GM23248 (cell line): ENCODE data around the gene FALEC. TPM values are rescaled to one million over a fixed set of nuclear protein-coding genes. Genes with fewer than 3 reads are reported as not detected.

ENCODE experiments used
- DNase-seq: peaks from one replicate; pipeline ENCODE4 v3.0.0-alpha.2; 2015
- H2AFZ ChIP-seq: fragments of 200-600 bp; sonication (generic); 2 replicates; pipeline ENCODE4 v1.6.1; 2016; ENCODE audit warnings: antibody characterized with exemption
- H3F3A ChIP-seq: fragments of 200-600 bp; sonication (generic); 2 replicates; pipeline ENCODE4 v1.6.1; 2016; ENCODE audit warnings: mild to moderate bottlenecking, antibody characterized with exemption, mixed run types; ENCODE audit not compliant: insufficient read depth
- H3K27ac ChIP-seq: fragments of 200-600 bp; sonication (generic); 2 replicates; pipeline ENCODE4 v1.5.1; 2016; ENCODE audit warnings: mild to moderate bottlenecking
- H3K27me3 ChIP-seq: fragments of 200-600 bp; sonication (generic); replicated peaks from 2 replicates; pipeline ENCODE4 v1.6.1; 2016; ENCODE audit warnings: mild to moderate bottlenecking; ENCODE audit not compliant: insufficient read depth
- H3K36me3 ChIP-seq: fragments of 200-600 bp; sonication (generic); 2 replicates; pipeline ENCODE4 v1.6.1; 2016; ENCODE audit warnings: low read depth, mild to moderate bottlenecking
- H3K4me1 ChIP-seq: fragments of 200-600 bp; sonication (generic); 2 replicates; pipeline ENCODE4 v1.6.1; 2016; ENCODE audit warnings: mild to moderate bottlenecking; ENCODE audit not compliant: insufficient read depth
- H3K4me2 ChIP-seq: fragments of 200-600 bp; sonication (generic); one replicate; pipeline ENCODE4 v1.6.1; 2016; ENCODE audit warnings: mild to moderate bottlenecking; ENCODE audit not compliant: unreplicated experiment
- H3K4me3 ChIP-seq: fragments of 200-600 bp; sonication (generic); 2 replicates; pipeline ENCODE4 v1.5.1; 2016; ENCODE audit warnings: mild to moderate bottlenecking
- H3K79me2 ChIP-seq: fragments of 200-600 bp; sonication (generic); 2 replicates; pipeline ENCODE4 v1.6.1; 2016; ENCODE audit warnings: mild to moderate bottlenecking; ENCODE audit not compliant: insufficient read depth
- H3K9ac ChIP-seq: fragments of 200-600 bp; sonication (generic); 2 replicates; pipeline ENCODE4 v1.6.1; 2016; ENCODE audit warnings: mild to moderate bottlenecking
- H3K9me2 ChIP-seq: fragments of 200-600 bp; sonication (generic); 2 replicates; pipeline ENCODE4 v1.6.1; 2016; ENCODE audit warnings: mixed run types, mild to moderate bottlenecking, moderate library complexity; ENCODE audit not compliant: insufficient read depth
- H3K9me3 ChIP-seq: fragments of 200-600 bp; sonication (generic); one replicate; pipeline ENCODE4 v1.6.1; 2017; ENCODE audit warnings: low read depth
- H4K20me1 ChIP-seq: fragments of 200-600 bp; sonication (generic); 2 replicates; pipeline ENCODE4 v1.6.0; 2016; ENCODE audit not compliant: insufficient read depth
- EZH2 ChIP-seq: fragments of 200-600 bp; sonication (generic); IDR thresholded peaks from 2 replicates; pipeline ENCODE4 v1.6.1; 2018; ENCODE audit warnings: antibody characterized with exemption, mild to moderate bottlenecking; ENCODE audit not compliant: insufficient read depth, poor library complexity, severe bottlenecking
- EZH2phosphoT487 ChIP-seq: fragments of 200-600 bp; sonication (generic); IDR thresholded peaks from 2 replicates; pipeline ENCODE4 v1.6.1; 2018; ENCODE audit warnings: antibody characterized with exemption, moderate library complexity, mild to moderate bottlenecking, low read depth; ENCODE audit not compliant: insufficient read depth
- WGBS, 2 experiments: methylation state at CpG; one replicate each; pipeline ENCODE4 v1.1.6; 2015 to 2017; ENCODE audit warnings: low lambda C conversion rate in 2 of 2, low coverage in 1 of 2; ENCODE audit errors: missing lambda C conversion rate in 2 of 2; 5-methylcytosine and 5-hydroxymethylcytosine counted together
- in situ Hi-C: fragments of 300-500 bp; cut with MboI; formaldehyde crosslinking; loops from 2 replicates; pipeline ENCODE4 v1.15.0; 2020
- microRNA-seq: library from miRNA; unstranded; fragments of <30 nt; microRNA quantifications from one replicate; pipeline ENCODE4, GENCODE V29; 2016; ENCODE audit warnings: borderline number of aligned reads
- polyA plus RNA-seq: library from polyadenylated mRNA; unstranded; fragments of >200 nt; fragmentation: Nextera tagmentation; extraction: Ambion mirVana; gene quantifications from 2 replicates; pipeline ENCODE4 v1.2.1, GENCODE V29; 2016
- small RNA-seq: library from RNA; depleted of rRNA; stranded (forward); fragments of <200 nt; gene quantifications from one replicate; pipeline ENCODE3, GENCODE V24; 2014; ENCODE audit warnings: low read depth, low replicate concordance
- total RNA-seq: library from RNA; depleted of rRNA; stranded (reverse); fragments of >200 nt; shearing (Covaris generic); gene quantifications from 2 replicates; pipeline ENCODE4 v1.2.3, GENCODE V29; 2014; rRNA removed

The FALEC gene
- total and polyA plus RNA-seq, 2 experiments from 2014 or later = 0.71 TPM; not detected in 1

- 100% methylated on average over 2 of the region's 2 CpGs for WGBS, 2 experiments
- H3K27ac ChIP-seq = no peak overlapping the region
These were observed 66.8 kb downstream of the FALEC start for GRCh38 chr1:150582371-150582770.

More at GRCh38 chr1:150582371-150582770, 66.8 kb downstream of the FALEC start:
- Histone ChIP-seq H3F3A (peaks cover 28% of the 10 kb centered on the region), H4K20me1 (peaks cover 6% of the 10 kb centered on the region; the same call in 1 of the 2 replicates), H2AFZ (no peak overlapping the region), H3K4me3 (no peak overlapping the region), H3K36me3 (peaks cover 10% of the 10 kb centered on the region), H3K79me2 (peaks cover 43% of the 10 kb centered on the region), H3K4me2 (no peak overlapping the region), H3K9ac (no peak overlapping the region), H3K9me3 (no peaks in the 10 kb centered on the region), H3K9me2 (no peaks in the 10 kb centered on the region), H3K27me3 (no peaks in the 10 kb centered on the region), H3K4me1 (peaks cover 12% of the 10 kb centered on the region)
- TF ChIP-seq EZH2phosphoT487 = no peak
- TF ChIP-seq EZH2 = no peak
- in situ Hi-C loops = no loop called here
- DNase-seq = peak; percentile 38

Small RNAs within 50 kb of the gene (microRNA-seq; reads per million reads assigned to microRNA genes)
- gene MIR4257 (not detected), gene MIR6878 (not detected)

Small RNAs within 50 kb of the gene (small RNA-seq; reads per million reads assigned to genes)
- gene MIR4257 = not detected
- gene RN7SL473P = not detected
- not detected for gene RN7SL600P

Other genes starting within 250 kb of the FALEC start
- 103 and 104 TPM in 2 replicates for gene APH1A, start 246.7 kb upstream of the FALEC start, total RNA-seq
- 32.4 and 32.6 TPM in 2 replicates for gene APH1A, start 246.7 kb upstream of the FALEC start, polyA plus RNA-seq
- gene C1orf54, start 243.0 kb upstream of the FALEC start, total RNA-seq = 1.7 and 1.9 TPM in 2 replicates
- 1.7 and 1.9 TPM in 2 replicates for gene C1orf54, start 243.0 kb upstream of the FALEC start, polyA plus RNA-seq
- 1.8 and 3.4 TPM in 2 replicates for gene CIART, start 233.2 kb upstream of the FALEC start, total RNA-seq
- 6.7 and 7.0 TPM in 2 replicates for gene CIART, start 233.2 kb upstream of the FALEC start, polyA plus RNA-seq
- gene MRPS21, start 221.9 kb upstream of the FALEC start, total RNA-seq = 36.5 and 37.9 TPM in 2 replicates
- gene MRPS21, start 221.9 kb upstream of the FALEC start, polyA plus RNA-seq = 108 and 116 TPM in 2 replicates
- gene PRPF3, start 194.2 kb upstream of the FALEC start, total RNA-seq = 27.6 and 46.2 TPM in 2 replicates
- 25.6 and 28.1 TPM in 2 replicates for gene PRPF3, start 194.2 kb upstream of the FALEC start, polyA plus RNA-seq
- 7.6 and 7.8 TPM in 2 replicates for gene RPRD2, start 151.6 kb upstream of the FALEC start, total RNA-seq
- 16.5 and 17.0 TPM in 2 replicates for gene RPRD2, start 151.6 kb upstream of the FALEC start, polyA plus RNA-seq
- gene TARS2, start 28.3 kb upstream of the FALEC start, total RNA-seq = 6.7 and 14.4 TPM in 2 replicates
- 14.0 and 14.4 TPM in 2 replicates for gene TARS2, start 28.3 kb upstream of the FALEC start, polyA plus RNA-seq
- 133 and 160 TPM in 2 replicates for gene ECM1, start 7.6 kb upstream of the FALEC start, total RNA-seq
- gene ECM1, start 7.6 kb upstream of the FALEC start, polyA plus RNA-seq = 282 and 291 TPM in 2 replicates
- gene ADAMTSL4, start 33.7 kb downstream of the FALEC start, total RNA-seq = 27.6 and 27.9 TPM in 2 replicates
- gene ADAMTSL4, start 33.7 kb downstream of the FALEC start, polyA plus RNA-seq = 45.4 TPM in 2 replicates
- gene MCL1, start 63.9 kb downstream of the FALEC start, total RNA-seq = 307 and 310 TPM in 2 replicates
- gene MCL1, start 63.9 kb downstream of the FALEC start, polyA plus RNA-seq = 79.0 and 84.7 TPM in 2 replicates
- 47.4 and 54.3 TPM in 2 replicates for gene ENSA, start 113.9 kb downstream of the FALEC start, total RNA-seq
- 44.4 and 51.1 TPM in 2 replicates for gene ENSA, start 113.9 kb downstream of the FALEC start, polyA plus RNA-seq
- gene GOLPH3L, start 181.4 kb downstream of the FALEC start, total RNA-seq = 8.6 and 8.8 TPM in 2 replicates
- 23.2 and 23.9 TPM in 2 replicates for gene GOLPH3L, start 181.4 kb downstream of the FALEC start, polyA plus RNA-seq
- gene HORMAD1, start 205.1 kb downstream of the FALEC start, total RNA-seq = not detected in 2 replicates
- not detected in 2 replicates for gene HORMAD1, start 205.1 kb downstream of the FALEC start, polyA plus RNA-seq